Rectal smooth muscle tissue (tissue), 1 donor: ENCODE measurements around the gene KLF16.

Experiments
- H3K27ac ChIP-seq: one replicate; pipeline ENCODE4 v1.7.0; 2013; ENCODE audit warnings: low read depth, low read length, inconsistent platforms
- H3K27me3 ChIP-seq: one replicate; pipeline ENCODE4 v1.7.0; 2013; ENCODE audit warnings: low read length; ENCODE audit not compliant: control insufficient read depth, insufficient read depth
- H3K36me3 ChIP-seq: one replicate; pipeline ENCODE4 v1.7.0; 2013; ENCODE audit warnings: low read length; ENCODE audit not compliant: control insufficient read depth, insufficient read depth
- H3K4me1 ChIP-seq: one replicate; pipeline ENCODE4 v1.7.0; 2013; ENCODE audit warnings: low read length; ENCODE audit not compliant: control insufficient read depth, insufficient read depth
- H3K4me3 ChIP-seq: one replicate; pipeline ENCODE4 v1.7.0; 2013; ENCODE audit warnings: low read length
- H3K9ac ChIP-seq: one replicate; pipeline ENCODE4 v1.7.0; 2013; ENCODE audit warnings: low read length

Gene KLF16

DNA sequence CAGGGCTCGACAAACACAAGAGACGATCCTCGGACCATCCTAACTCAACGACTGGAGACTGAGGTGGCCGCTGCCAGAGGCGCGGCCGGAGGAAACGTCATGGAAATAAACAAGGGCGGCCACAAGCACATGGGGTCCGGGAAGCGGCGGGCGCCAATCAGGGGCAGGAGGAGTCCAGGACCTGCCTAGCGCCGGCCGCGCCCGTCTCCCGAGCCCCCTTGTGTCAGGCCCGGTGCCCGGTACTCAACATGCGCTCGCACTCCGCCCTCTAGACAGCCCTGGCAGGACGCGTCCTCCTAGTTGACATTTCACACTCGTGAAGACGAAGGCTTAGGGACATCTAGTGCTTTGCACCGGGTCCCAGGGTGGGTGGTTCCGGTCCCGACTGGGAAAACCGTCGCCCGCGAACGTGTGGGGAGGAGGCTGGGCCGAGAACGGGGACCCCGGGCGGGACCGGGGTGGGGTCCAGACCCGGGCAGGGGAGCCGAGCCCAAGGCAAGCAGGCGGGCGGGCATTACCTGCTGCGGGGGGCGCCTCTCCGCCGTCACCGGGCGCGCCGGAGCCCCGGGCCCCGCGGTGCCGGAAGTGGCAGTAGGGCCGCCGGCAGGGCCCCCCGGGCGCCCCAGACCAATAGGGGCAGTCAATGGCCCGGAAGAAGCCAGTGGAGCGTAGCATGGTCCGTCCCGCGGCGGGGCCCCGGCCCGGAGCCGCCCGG, 15.5 kb downstream of the KLF16 start:
- peak overlapping the region; percentile 92 for H3K4me3 ChIP-seq
- no peaks in the 10 kb centered on the region for H3K36me3 ChIP-seq
- H3K9ac ChIP-seq, result peak overlapping the region; percentile 71
- peak overlapping the region; percentile 99 for H3K27ac ChIP-seq
- no peaks in the 10 kb centered on the region for H3K27me3 ChIP-seq
- H3K4me1 ChIP-seq, result peaks cover 11% of the 10 kb centered on the region

DNA sequence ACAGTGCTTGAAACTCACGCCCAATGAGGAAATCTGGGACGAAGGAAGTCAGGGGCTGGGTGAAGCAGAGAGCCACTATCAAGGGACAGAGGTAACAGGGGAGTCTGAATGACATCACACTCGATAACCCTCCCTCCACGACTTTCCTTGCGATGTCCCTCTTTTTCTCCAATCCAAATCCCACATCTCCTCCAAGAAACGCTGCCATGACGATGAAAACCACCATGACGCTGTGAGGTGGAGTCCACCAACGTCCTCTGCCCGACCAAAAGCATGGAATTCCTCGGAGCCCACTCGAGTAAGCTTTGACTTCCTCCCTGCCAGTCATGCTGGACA, 16.1 kb downstream of the KLF16 start:
- Histone ChIP-seq H3K36me3 (no peaks in the 10 kb centered on the region), H3K9ac (peak overlapping the region; percentile 35), H3K4me1 (peaks cover 11% of the 10 kb centered on the region), H3K27ac (no peak overlapping the region), H3K27me3 (no peaks in the 10 kb centered on the region), H3K4me3 (peak overlapping the region; percentile 92)

DNA sequence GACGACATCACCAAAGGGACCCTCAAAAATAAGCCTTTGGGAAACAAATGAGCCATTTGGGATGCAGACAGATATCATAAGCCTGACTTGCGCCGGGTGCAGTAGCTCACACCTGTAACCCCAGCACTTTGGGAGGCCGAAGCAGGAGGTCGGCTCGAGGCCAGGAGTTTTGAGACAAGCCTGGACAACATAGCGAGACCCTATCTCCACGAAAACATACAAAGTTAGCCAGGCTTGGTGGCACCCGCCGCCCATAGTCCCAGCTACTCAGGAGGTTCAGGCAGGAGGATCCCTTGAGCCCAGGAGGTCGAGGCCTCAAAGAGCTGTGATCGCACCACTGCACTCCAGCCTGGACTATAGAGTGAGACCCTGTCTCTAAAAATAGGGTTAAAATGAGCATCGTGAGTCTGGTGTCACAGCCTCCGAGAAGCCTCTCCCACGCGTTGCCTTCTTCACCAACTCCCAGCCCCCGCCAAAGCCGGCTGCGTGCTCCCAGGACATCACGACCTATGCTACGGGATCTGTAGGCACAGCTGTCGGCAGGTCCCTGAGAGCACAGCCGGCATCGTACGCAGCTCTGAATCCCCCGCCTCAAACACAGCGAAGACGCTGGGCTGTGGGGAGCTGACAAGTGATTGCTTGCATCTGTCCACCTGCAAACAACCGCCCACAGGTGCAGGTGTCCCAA, 16.7 kb downstream of the KLF16 start:
- no peaks in the 10 kb centered on the region for H3K36me3 ChIP-seq
- H3K4me3 ChIP-seq, result peak overlapping the region; percentile 92
- H3K4me1 ChIP-seq, result peaks cover 11% of the 10 kb centered on the region
- no peak overlapping the region for H3K27ac ChIP-seq
- no peak overlapping the region for H3K9ac ChIP-seq
- no peaks in the 10 kb centered on the region for H3K27me3 ChIP-seq

DNA sequence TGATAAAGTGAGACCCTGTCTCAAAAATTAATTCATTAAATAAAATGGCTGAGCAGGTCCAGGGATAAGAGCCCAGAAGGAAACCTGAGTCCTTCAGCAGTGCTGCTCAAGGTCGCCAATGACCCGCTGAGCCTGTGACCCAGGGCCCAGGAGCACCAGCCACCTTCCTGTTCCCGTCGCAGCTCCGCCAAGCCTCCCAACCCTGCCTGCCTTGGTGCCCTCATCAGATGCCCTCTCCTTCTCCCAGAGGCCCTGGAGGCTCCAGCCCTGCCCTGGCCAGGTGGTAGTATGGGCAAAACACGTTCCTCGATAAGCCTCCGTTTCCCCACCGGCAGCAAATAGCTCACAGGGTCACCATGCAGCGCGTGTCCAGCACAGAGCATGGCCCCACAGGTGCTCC, 17.7 kb downstream of the KLF16 start:
- peaks cover 11% of the 10 kb centered on the region for H3K4me1 ChIP-seq
- H3K27ac ChIP-seq, result no peak overlapping the region
- no peaks in the 10 kb centered on the region for H3K36me3 ChIP-seq
- no peak overlapping the region for H3K9ac ChIP-seq
- no peak overlapping the region for H3K4me3 ChIP-seq
- no peaks in the 10 kb centered on the region for H3K27me3 ChIP-seq

DNA sequence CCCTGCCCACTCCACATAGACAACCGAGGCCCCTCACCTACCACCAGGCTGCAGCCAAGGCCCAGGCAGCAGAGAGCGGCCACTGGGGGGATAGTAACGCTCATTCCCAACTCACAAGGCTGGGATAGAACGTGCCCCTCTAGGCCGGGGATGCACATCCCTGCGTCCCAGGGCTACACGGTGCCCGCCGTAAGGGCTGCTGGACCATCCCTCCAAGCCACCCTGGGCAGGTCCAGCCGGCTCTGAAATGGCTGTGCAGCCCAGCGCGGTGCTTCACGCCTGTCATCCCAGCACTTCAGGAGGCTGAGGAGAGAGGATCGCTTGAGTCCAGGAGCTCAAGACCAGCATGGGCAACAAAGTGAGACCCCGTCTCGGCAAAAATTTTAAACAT, 18.3 kb downstream of the KLF16 start:
- Histone ChIP-seq H3K27me3 (no peaks in the 10 kb centered on the region), H3K4me1 (peaks cover 11% of the 10 kb centered on the region), H3K36me3 (no peaks in the 10 kb centered on the region), H3K4me3 (no peak overlapping the region), H3K9ac (no peak overlapping the region), H3K27ac (no peak overlapping the region)

DNA sequence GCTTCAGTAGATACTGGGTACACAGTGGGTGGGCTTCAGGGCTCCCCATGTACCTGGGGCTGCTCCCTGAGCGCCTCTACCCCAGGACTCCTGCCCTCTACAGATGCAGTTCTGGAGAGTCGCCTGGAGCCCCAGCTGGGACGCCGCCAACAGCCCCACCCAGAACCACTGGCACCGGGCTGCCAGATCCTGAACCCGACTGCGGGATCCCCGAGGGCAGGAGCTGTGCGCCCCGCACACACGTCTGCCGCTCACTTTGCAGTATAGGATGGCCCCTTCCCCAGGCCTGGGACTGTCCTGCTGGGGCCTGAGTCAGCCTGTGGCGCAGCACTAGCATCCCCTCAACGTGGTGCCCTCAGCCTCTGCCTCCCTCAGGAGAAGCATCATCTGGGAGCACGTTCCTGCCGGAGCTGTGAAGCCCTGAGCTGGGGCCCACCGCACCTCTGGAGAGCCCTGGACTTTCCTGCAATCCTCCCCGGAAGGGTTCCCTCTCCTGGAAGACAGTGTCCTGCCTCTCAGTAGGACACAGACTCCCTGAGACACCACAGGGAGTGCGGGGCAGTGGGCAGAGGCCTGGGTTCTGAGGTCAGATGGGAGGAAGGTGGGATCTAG, 18.8 kb downstream of the KLF16 start:
- Histone ChIP-seq H3K4me3 (no peak overlapping the region), H3K9ac (no peak overlapping the region), H3K27ac (no peak overlapping the region), H3K27me3 (no peaks in the 10 kb centered on the region), H3K4me1 (peaks cover 11% of the 10 kb centered on the region), H3K36me3 (no peaks in the 10 kb centered on the region)

DNA sequence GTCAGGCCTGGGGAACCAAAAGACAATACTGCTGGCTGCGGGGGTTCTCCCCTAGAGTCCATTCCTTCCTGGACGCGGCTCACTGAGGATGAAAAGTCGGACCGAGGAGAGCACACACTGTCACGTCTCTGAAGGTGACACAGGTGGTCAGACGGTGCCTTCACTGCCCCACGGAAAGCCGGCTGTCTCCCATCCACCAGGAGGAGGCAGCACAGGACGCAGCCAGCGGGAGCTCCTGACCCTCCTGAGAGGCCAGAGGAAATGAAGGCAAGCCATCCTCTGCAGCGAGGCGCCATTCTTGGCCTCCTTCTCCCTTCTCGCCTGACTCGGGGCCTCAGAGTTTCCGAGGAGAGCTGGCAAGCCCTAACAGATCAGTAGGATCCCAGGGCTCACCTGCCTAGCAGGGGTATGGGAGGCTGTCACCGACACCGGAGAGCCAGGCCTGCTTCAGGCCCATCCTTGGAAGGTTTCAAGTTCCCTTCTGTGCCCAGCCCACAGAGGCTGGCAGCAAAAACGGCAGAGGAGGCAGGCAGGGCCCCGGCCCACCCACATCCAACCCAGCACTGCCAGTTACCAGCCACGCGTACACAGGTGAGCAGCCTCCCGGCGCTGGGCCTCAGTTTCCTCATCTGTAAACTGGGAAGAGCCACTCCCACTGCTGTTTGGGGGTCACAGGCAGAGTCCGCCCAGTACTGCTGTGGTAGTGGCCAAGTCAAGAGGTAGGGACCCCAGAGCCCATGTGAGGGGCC, 19.6 kb downstream of the KLF16 start:
- Histone ChIP-seq H3K36me3 (no peaks in the 10 kb centered on the region), H3K4me1 (peaks cover 11% of the 10 kb centered on the region), H3K9ac (no peak overlapping the region), H3K27me3 (no peaks in the 10 kb centered on the region), H3K4me3 (no peak overlapping the region), H3K27ac (no peak overlapping the region)

DNA sequence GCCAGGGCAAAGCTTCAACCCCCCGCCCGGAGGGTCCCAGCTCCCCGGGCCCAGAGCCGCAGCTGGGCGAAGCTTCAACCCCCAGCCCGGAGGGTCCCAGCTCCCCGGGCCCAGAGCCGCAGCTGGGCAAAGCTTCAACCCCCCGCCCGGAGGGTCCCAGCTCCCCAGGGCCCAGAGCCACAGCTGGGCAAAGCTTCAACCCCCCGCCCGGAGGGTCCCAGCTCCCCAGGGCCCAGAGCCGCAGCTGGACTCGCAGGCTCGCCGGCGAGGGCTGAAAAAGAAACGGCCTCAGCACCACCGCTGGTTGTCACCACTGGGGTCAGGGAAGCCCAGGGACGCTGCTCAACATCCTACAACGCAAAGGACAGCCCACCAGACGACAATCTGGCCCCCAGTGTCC, 20.3 kb downstream of the KLF16 start:
- H3K27ac ChIP-seq, result no peak overlapping the region
- H3K9ac ChIP-seq, result no peak overlapping the region
- peaks cover 11% of the 10 kb centered on the region for H3K4me1 ChIP-seq
- no peaks in the 10 kb centered on the region for H3K27me3 ChIP-seq
- H3K36me3 ChIP-seq, result no peaks in the 10 kb centered on the region
- no peak overlapping the region for H3K4me3 ChIP-seq

DNA sequence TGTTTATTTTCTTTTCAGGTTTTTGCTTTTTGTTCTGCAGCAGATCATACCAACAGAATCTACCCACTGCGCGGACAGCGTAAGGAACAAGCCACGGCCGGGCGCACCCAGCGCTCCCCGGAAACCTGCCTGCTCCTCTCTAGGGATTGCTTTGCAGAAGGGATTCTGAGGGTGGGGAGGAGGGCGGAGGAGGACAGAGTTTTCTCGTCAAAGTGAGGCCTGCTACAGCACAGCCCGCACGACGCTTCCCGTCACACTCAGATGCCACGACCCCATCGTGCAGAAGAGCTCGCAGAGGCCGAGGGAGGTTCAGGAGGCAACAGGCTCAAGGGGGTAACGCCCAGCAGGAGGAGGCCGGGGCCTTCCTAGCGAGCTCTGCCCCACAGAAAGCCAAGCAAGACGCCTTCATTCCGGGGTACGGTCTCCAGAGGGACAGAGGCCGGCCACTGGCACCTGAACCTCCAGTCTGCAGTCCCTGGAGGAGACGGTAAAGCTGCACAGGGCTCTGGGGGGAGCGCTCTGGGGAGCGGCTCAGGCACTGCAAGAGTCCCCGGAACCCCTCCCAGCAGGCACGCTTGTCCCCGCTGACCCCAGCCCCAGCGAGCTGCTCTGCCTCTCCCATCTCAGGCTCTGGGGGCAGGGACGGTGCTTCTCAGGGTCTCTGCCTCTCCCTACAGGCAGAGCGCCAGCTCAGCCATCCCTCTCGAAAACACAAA, 22.0 kb downstream of the KLF16 start:
- Histone ChIP-seq H3K27me3 (no peaks in the 10 kb centered on the region), H3K4me1 (no peaks in the 10 kb centered on the region), H3K4me3 (peak overlapping the region; percentile 12), H3K27ac (no peak overlapping the region), H3K36me3 (no peaks in the 10 kb centered on the region), H3K9ac (no peak overlapping the region)

DNA sequence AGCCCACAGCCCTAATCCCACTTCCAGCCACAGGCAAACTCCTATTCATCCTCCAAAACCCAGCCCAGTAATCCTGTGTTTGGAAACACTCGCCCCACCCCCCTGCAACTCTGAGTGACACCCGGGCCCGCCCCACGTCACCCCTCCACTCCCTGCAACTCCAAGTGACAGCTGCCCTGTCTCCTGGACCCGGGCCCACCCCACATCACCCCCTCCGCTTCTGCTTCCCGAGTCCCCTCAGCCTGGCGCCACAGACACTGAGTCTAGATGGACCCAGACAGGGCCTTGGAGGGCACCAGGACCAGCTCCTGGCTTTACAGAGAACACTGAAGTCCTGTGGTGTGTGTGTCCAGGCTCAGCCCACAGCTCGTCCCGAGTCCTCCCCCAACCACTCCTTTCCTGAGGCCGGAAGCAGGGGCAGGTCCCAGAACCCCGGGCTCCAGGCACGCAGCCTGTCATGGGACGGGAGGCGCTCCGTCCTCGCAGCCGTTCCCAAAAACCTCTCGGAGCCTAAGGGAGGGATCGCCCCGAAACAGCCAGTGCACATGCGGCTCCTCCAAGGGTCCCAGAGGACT, 22.8 kb downstream of the KLF16 start:
- no peaks in the 10 kb centered on the region for H3K4me1 ChIP-seq
- no peak overlapping the region for H3K27ac ChIP-seq
- no peaks in the 10 kb centered on the region for H3K27me3 ChIP-seq
- no peaks in the 10 kb centered on the region for H3K36me3 ChIP-seq
- H3K4me3 ChIP-seq, result peak overlapping the region; percentile 3
- H3K9ac ChIP-seq, result no peak overlapping the region

DNA sequence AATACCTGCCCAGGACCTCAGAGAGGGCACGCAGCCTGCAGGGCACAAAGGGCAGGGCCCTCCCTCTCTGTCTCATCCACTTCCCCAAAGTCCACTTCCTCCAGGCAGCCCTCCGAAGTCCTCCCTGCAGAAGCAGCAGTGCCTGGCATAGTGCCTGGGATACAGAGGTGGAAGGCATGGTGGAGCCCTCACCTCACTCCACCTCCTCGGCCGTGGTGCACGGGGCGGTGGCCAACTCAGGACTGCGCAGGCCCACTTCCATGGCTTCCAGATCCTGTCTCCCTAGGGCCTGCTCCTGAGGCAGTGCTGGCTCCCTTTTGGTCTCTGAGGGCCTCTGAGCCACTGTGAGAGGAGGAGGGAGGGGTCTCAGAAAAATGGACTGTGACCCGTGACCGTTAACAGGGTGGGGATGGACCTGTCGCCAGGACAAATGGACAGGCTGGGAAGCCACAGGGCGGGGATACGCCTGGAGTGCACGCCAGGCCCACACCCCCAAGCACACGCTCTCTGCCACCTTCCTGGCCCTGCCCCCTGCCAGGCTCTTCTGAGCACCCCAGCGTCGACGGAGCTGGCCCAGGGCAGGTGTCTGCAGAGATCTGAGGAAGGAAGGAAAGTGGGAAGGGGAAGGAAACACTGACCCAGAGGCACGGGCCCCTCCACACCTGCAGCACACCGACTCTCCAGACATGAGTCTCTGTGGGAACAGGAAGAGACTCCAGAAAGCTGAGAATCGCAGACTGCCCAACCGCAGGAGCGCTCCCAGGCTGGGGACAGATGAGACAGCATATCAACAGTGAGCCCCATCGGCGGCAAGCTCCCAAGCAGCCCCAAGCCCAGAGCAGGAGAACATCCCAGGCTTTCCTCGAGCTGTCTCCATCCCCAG, 23.5 kb downstream of the KLF16 start:
- peak overlapping the region; percentile 8 for H3K4me3 ChIP-seq
- no peak overlapping the region for H3K27ac ChIP-seq
- H3K36me3 ChIP-seq, result no peaks in the 10 kb centered on the region
- no peak overlapping the region for H3K9ac ChIP-seq
- no peaks in the 10 kb centered on the region for H3K27me3 ChIP-seq
- H3K4me1 ChIP-seq, result no peaks in the 10 kb centered on the region
